ENCODE data around the gene EPS8L2.
"Not testable (repeated sequence)": the region's sequence is repeated elsewhere in the genome, so short reads cannot be mapped to it uniquely, and the experiment has no call there.

- TF ChIP-seq CTCF (conservative IDR thresholded peaks at IDR 0.05; ENCODE audit: low read depth, low read length); POLR2A (IDR thresholded peaks at IDR 0.05; ENCODE audit: low read depth, low read length); MAFK (IDR thresholded peaks at IDR 0.05; ENCODE audit: low read depth, low read length); FOS (IDR thresholded peaks at IDR 0.05; ENCODE audit: low read depth, low read length): not testable (repeated sequence)
Observed at GRCh38 chr11:737899-738298, 31.9 kb downstream of the EPS8L2 start.
